Right lobe of liver (tissue), 6 donors: Measurements from ENCODE around the gene SULT1A2. TPM values are rescaled to one million over a fixed set of nuclear protein-coding genes. Genes with fewer than 3 reads are reported as not detected.
"Not testable (repeated sequence)": the region's sequence is repeated elsewhere in the genome, so short reads cannot be mapped to it uniquely, and the experiment has no call there.

ENCODE experiments used
- ATAC-seq, 4 donors: fragments of 200-7000 bp; cut with Tn5 transposase; one replicate each; pipeline ENCODE4 v1.9.1; 2020; ENCODE audit warnings: mild to moderate bottlenecking in 4 of 4, moderate library complexity in 4 of 4
- DNase-seq, 3 donors: peaks; one replicate each; pipeline ENCODE4 v3.0.0-alpha.2; 2020
- H3K27ac ChIP-seq, 3 donors: fragments of 200-600 bp; one replicate each; pipeline ENCODE4 v1.8.0; 2022
- H3K27me3 ChIP-seq, 2 donors: fragments of 200-600 bp; one replicate each; pipeline ENCODE4 v1.8.0; 2022
- H3K36me3 ChIP-seq, 4 donors: fragments of 200-600 bp; sonication (generic) in 1 of 4; one replicate each; pipeline versions ENCODE4 v1.5.1 to v1.8.0; 2017 to 2022; ENCODE audit warnings: control low read depth in 1 of 4
- H3K4me1 ChIP-seq, 4 donors: fragments of 200-600 bp; sonication (generic) in 1 of 4; one replicate each; pipeline versions ENCODE4 v1.5.1 to v1.8.0; 2017 to 2022; ENCODE audit warnings: control low read depth in 1 of 4
- H3K4me3 ChIP-seq, 3 donors: fragments of 200-600 bp; one replicate each; pipeline ENCODE4 v1.8.0; 2022
- H3K9me3 ChIP-seq, 4 donors: fragments of 200-600 bp; sonication (generic) in 1 of 4; one replicate each; pipeline versions ENCODE4 v1.5.1 to v1.8.0; 2017 to 2022; ENCODE audit warnings: control low read depth in 1 of 4
- POLR2A ChIP-seq: fragments of 450-650 bp; IDR thresholded peaks from one replicate; pipeline ENCODE4 v1.6.1; 2017; ENCODE audit warnings: antibody characterized with exemption, mild to moderate bottlenecking
- WGBS: methylation state at CpG from one replicate; pipeline ENCODE4 v1.1.6; 2018; ENCODE audit warnings: low coverage, low lambda C conversion rate; ENCODE audit not compliant: insufficient coverage; ENCODE audit errors: missing lambda C conversion rate; 5-methylcytosine and 5-hydroxymethylcytosine counted together
- intact Hi-C, 2 donors: fragments of 100-400 bp; cut with DNase I; formaldehyde crosslinking; loops; one replicate each; pipeline versions ENCODE4 v1.11.2 to v1.14.1; 2022
- total RNA-seq, 6 experiments: library from RNA; depleted of rRNA in 2 of 6; stranded (reverse); fragments of >200 nt in 2 of 6; fragmentation: NEBNext Ultra II Directional in 3 of 6; extraction: Animal tissue kit (Norgen Biotek cat#: 25700) in 3 of 6; gene quantifications; one replicate each; pipeline versions ENCODE4 v1.1.0 to v1.2.4, GENCODE V29; 2016 to 2023
- TF ChIP-seq, protein P1 (sequence below), 4 donors: fragments of 200-600 bp in 3 of 4; fragments of 450-650 bp in 1 of 4; IDR thresholded peaks; one replicate each; pipeline versions ENCODE4 v1.5.1 to v1.8.0; 2016 to 2022; ENCODE audit warnings: antibody characterized with exemption in 4 of 4, mild to moderate bottlenecking in 2 of 4
- donor health status: DM: no; HTN: yes; CAD: no.
- donor health status: DM: no; HTN: no; CAD: no.
- donor health status: DM: no; HTN: no; CAD: no.
- donor health status: DM: no; HTN: yes; CAD: no.
- donor health status: DM: no; HTN: yes; CAD: no.

SULT1A2 gene
- total RNA-seq, 6 experiments from 2014 or later, result 10.1 to 48.3 (median 18.0) TPM

DNA sequence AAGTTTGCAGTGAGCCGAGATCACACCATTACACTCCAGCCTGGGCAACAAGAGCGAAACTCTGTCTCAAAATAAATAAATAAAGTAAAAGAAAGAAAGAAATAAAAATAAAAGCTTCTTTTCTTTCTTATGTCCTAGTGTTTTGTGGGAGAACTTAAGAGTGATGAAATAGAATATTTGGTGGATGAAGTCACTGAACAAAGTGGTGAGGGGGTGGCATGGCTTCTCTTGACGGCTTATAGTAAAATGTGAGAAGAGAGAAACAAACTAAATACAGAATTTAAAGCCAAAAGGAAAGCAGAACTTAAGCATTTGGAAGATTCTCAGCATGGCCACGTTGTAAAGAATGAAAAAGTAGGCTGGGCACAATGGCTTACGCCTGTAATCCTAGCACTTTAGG, 27.8 kb downstream of the SULT1A2 start:
- Histone ChIP-seq H3K27me3 (no peaks in the 10 kb centered on the region), H3K27ac (no peak overlapping the region), H3K4me1 (no peaks in the 10 kb centered on the region), H3K4me3 (no peak overlapping the region), H3K36me3 (no peaks in the 10 kb centered on the region), H3K9me3 (no peaks in the 10 kb centered on the region)
- ATAC-seq (no peak), DNase-seq (no peak)
- TF ChIP-seq POLR2A, result no peak
- TF ChIP-seq, protein P1, sequence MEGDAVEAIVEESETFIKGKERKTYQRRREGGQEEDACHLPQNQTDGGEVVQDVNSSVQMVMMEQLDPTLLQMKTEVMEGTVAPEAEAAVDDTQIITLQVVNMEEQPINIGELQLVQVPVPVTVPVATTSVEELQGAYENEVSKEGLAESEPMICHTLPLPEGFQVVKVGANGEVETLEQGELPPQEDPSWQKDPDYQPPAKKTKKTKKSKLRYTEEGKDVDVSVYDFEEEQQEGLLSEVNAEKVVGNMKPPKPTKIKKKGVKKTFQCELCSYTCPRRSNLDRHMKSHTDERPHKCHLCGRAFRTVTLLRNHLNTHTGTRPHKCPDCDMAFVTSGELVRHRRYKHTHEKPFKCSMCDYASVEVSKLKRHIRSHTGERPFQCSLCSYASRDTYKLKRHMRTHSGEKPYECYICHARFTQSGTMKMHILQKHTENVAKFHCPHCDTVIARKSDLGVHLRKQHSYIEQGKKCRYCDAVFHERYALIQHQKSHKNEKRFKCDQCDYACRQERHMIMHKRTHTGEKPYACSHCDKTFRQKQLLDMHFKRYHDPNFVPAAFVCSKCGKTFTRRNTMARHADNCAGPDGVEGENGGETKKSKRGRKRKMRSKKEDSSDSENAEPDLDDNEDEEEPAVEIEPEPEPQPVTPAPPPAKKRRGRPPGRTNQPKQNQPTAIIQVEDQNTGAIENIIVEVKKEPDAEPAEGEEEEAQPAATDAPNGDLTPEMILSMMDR (IDR thresholded peaks at IDR 0.05), result no peak
- 89% methylated on average over 5 of the region's 5 CpGs for WGBS
- intact Hi-C loops, result no loop called here

DNA sequence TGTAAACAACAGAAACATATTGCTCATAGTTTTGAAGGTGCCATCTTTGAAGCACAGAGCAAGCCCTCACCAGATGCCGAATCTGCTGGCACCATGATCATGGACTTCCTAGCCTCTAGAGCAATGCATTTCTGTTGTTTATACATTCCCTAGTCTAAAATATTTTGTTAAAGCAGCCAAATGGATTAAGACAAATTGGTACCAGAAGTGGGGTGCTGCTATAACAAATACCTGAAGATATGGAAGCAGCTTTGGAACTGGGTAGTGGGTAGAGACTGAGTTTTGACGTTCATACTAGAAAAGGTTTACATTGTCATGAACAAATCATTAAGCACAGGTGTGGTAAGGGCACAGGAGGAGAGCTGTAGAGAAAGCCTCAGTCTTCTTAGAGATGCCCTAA, 29.6 kb downstream of the SULT1A2 start:
- intact Hi-C loops, result no loop called here
- 96% methylated on average over 2 of the region's 2 CpGs for WGBS
- no peaks in the 10 kb centered on the region for H3K9me3 ChIP-seq
- ATAC-seq (no peak), DNase-seq (no peak)
- TF ChIP-seq, protein P1 (IDR thresholded peaks at IDR 0.05), result no peak
- no peak for TF ChIP-seq POLR2A
- no peak overlapping the region for H3K27ac ChIP-seq
- no peak overlapping the region for H3K4me3 ChIP-seq
- H3K36me3 ChIP-seq, result no peaks in the 10 kb centered on the region
- no peaks in the 10 kb centered on the region for H3K27me3 ChIP-seq
- H3K4me1 ChIP-seq, result no peaks in the 10 kb centered on the region

DNA sequence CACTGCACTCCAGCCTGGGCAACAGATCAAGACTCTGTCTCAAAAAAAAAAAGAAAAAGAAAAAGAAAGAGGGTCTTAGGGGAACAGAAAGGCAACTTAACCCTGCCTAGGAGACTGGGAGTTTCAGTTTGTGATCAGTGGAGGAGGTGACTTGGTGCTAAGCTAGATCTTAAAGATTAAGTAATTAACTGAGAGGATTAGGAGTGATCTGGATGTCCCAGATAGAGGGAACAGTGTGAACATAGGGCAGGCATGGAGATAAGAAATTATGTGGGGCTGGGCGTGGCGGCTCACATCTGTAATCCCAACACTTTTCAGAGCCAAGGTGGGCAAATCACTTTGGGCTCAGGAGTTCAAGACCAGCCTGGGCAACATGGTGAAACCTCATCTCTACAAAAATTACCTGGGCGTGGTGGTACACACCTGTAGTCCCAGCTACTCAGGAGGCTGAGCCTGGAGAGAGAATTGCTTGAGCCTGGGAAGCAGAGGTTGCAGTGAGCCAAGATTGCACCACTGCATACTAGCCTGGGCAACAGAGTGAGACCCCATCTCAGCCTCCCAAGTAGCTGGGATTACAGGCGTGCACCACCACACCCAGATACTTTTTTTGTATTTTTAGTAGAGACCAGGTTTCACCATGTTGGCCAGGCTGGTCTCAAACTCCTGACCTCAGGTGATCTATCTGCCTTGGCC, 30.5 kb downstream of the SULT1A2 start:
- DNase-seq, intact Hi-C loops, H3K4me1 ChIP-seq, H3K27ac ChIP-seq, H3K27me3 ChIP-seq, H3K9me3 ChIP-seq, ATAC-seq, H3K4me3 ChIP-seq, H3K36me3 ChIP-seq: not testable (repeated sequence)
- no CpG with 5 or more reads among the region's 4 CpGs for WGBS

DNA sequence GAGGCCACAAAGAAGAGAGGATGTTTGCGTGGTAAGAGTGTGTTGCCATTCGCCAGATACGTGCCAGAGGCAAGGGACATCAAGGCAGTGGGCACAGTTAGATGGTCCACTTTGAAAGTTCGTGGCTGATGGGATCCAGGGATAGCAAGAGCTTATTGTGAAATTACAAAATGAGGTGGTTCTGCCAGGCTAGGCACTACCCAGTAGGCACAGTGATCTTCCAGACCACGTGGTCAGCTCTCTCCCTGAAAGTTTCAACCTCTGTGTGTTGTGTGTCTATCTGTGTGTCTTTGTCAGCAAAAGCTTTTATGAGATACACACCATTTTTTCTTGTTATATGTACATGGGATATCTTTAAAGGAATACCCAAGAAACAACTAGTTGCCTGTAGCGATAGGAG, 33.6 kb downstream of the SULT1A2 start:
- H3K9me3 ChIP-seq, result no peaks in the 10 kb centered on the region
- DNase-seq, result peak in 1 of 3 donors; percentile 57
- ATAC-seq, result peak; percentile 84 to 93 (median 90)
- peaks cover 0 to 5% (median 0%) of the 10 kb centered on the region in 4 donors for H3K4me1 ChIP-seq
- TF ChIP-seq, protein P1 (IDR thresholded peaks at IDR 0.05), result no peak
- TF ChIP-seq POLR2A, result no peak
- no peaks in the 10 kb centered on the region for H3K27me3 ChIP-seq
- WGBS, result 69% methylated on average over 2 of the region's 6 CpGs
- H3K27ac ChIP-seq, result no peak overlapping the region
- intact Hi-C loops, result no loop called here
- peaks cover 0 to 4% (median 0%) of the 10 kb centered on the region in 4 donors for H3K36me3 ChIP-seq
- no peak overlapping the region for H3K4me3 ChIP-seq

DNA sequence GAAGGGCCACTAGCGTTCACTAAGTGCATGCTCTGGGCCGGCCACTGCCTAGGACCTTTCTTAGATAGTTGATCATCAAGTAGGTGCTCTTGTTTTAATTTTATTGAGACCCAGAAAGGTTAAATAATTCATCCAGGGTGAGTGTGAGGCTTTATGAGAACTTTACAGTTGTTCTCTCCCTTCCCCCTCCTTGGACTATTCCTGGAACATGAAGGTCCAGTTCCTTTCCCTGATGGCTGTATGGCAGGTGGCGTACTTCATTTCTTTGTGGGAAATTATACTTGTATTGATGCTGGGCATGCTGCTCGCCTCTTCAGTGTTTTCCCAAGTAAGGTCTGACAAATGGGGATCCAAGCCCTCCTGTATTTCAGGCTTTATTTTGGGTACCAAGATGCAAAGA, 34.7 kb downstream of the SULT1A2 start:
- 100% methylated on average over 1 of the region's 4 CpGs for WGBS
- no peak overlapping the region for H3K27ac ChIP-seq
- ATAC-seq, result no peak

More for the DNA sequence above, 34.7 kb downstream of the SULT1A2 start:
- Histone ChIP-seq H3K9me3 (no peaks in the 10 kb centered on the region), H3K27me3 (no peaks in the 10 kb centered on the region), H3K4me3 (no peak overlapping the region), H3K4me1 (peaks cover 0 to 5% (median 0%) of the 10 kb centered on the region in 4 donors), H3K36me3 (peaks cover 0 to 10% (median 0%) of the 10 kb centered on the region in 4 donors)
- intact Hi-C loops, result no loop called here
- DNase-seq, result no peak
- TF ChIP-seq, protein P1 (IDR thresholded peaks at IDR 0.05), result no peak
- no peak for TF ChIP-seq POLR2A
